Activated naive CD8-positive, alpha-beta T cell (primary cell): ENCODE results near the gene FOXJ1.
"Not testable (repeated sequence)": the region's sequence is repeated elsewhere in the genome, so short reads cannot be mapped to it uniquely, and the experiment has no call there.

Experiments used
- H3K27ac Mint-ChIP-seq: one replicate; pipeline ENCODE4 v1.8.0; 2021; ENCODE audit warnings: mixed read lengths
- H3K27me3 Mint-ChIP-seq: one replicate; pipeline ENCODE4 v1.8.0; 2021; ENCODE audit warnings: mixed read lengths
- H3K36me3 Mint-ChIP-seq: one replicate; pipeline ENCODE4 v1.8.0; 2021; ENCODE audit warnings: mixed read lengths
- H3K4me1 Mint-ChIP-seq: one replicate; pipeline ENCODE4 v1.8.0; 2021; ENCODE audit warnings: low read depth, mixed read lengths
- H3K4me3 Mint-ChIP-seq: one replicate; pipeline ENCODE4 v1.8.0; 2021; ENCODE audit warnings: mild to moderate bottlenecking, mixed read lengths
- H3K9me3 Mint-ChIP-seq: one replicate; pipeline ENCODE4 v1.8.0; 2021; ENCODE audit warnings: low read depth, mixed read lengths

Gene FOXJ1, protein sequence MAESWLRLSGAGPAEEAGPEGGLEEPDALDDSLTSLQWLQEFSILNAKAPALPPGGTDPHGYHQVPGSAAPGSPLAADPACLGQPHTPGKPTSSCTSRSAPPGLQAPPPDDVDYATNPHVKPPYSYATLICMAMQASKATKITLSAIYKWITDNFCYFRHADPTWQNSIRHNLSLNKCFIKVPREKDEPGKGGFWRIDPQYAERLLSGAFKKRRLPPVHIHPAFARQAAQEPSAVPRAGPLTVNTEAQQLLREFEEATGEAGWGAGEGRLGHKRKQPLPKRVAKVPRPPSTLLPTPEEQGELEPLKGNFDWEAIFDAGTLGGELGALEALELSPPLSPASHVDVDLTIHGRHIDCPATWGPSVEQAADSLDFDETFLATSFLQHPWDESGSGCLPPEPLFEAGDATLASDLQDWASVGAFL

GRCh38 chr17:76141212-76142038 is at the start of gene FOXJ1:
TSS of gene FOXJ1 (minus strand) at chr17:76141245. CDS start at chr17:76140395, 850 bp downstream.
- Mint-ChIP-seq H3K36me3 (no peaks in the 10 kb centered on the region), H3K27ac (peak within 1 kb of the TSS; percentile 55), H3K27me3 (no peaks in the 10 kb centered on the region), H3K9me3 (no peaks in the 10 kb centered on the region), H3K4me3 (peak within 1 kb of the TSS; percentile 81), H3K4me1 (peaks cover 59% of the 10 kb centered on the region)

GRCh38 chr17:76189741-76190140 is 48.7 kb upstream of the FOXJ1 start:
- no peaks in the 10 kb centered on the region for H3K9me3 Mint-ChIP-seq
- peaks cover 74% of the 10 kb centered on the region for H3K4me1 Mint-ChIP-seq
- H3K27ac Mint-ChIP-seq: peak overlapping the region; percentile 99
- H3K36me3 Mint-ChIP-seq: peaks cover 11% of the 10 kb centered on the region
- no peaks in the 10 kb centered on the region for H3K27me3 Mint-ChIP-seq
- peak overlapping the region; percentile 78 for H3K4me3 Mint-ChIP-seq

GRCh38 chr17:76189247-76189646 is 48.2 kb upstream of the FOXJ1 start:
- Mint-ChIP-seq H3K36me3 (peaks cover 12% of the 10 kb centered on the region), H3K4me1 (peaks cover 74% of the 10 kb centered on the region), H3K27me3 (no peaks in the 10 kb centered on the region), H3K27ac (peak overlapping the region; percentile 99), H3K9me3 (no peaks in the 10 kb centered on the region), H3K4me3 (peak overlapping the region; percentile 78)

DNA sequence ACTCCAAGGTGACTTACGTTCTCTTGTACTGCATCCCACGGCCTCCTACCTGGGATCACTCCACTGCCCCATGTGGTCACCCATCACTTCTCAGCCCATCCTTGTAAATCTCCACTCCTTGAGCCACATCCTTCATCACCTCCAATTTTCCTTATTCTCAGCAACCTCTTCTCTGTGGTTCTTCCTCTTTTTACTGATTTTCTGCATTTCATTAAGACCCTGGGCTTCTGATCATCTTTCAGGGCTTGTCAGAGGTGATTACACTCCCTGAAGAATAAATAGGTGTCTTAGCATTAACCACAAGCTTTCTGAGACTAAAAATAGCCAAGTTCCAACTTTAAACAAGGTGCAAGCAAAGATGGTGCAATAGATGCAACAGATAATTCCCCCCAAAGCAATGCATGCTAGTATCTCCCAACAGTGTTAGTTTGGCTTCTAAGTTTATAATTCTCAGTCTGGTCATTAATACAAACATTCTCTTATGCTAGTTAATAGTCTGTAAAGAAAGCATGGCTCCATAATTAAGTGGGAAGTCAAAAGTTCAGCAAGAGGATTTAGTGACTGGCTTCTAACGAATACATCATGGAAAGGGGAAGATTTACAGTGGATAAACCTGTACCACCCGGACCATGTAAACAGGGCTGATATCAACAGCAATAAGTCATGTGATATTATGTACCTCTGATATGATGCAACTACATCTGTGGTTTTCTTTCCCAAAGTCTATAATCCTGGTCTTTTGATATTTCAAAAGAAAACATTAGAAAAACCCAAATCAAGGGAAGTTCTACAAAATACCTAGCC is 47.4 kb upstream of the FOXJ1 start:
- Mint-ChIP-seq H3K4me1 (peaks cover 70% of the 10 kb centered on the region), H3K9me3 (no peaks in the 10 kb centered on the region), H3K27ac (peak overlapping the region; percentile 99), H3K4me3 (peak overlapping the region; percentile 60), H3K36me3 (peaks cover 9% of the 10 kb centered on the region), H3K27me3 (no peaks in the 10 kb centered on the region)

GRCh38 chr17:76186774-76187173 is 45.7 kb upstream of the FOXJ1 start:
- Mint-ChIP-seq H3K27ac (peak overlapping the region; percentile 70), H3K36me3 (peaks cover 11% of the 10 kb centered on the region), H3K4me1 (peaks cover 60% of the 10 kb centered on the region)
- not testable (repeated sequence) for H3K27me3 Mint-ChIP-seq, H3K9me3 Mint-ChIP-seq, H3K4me3 Mint-ChIP-seq

GRCh38 chr17:76184290-76184689 is 43.2 kb upstream of the FOXJ1 start:
- no peaks in the 10 kb centered on the region for H3K9me3 Mint-ChIP-seq
- peak overlapping the region; percentile 91 for H3K27ac Mint-ChIP-seq
- peaks cover 9% of the 10 kb centered on the region for H3K36me3 Mint-ChIP-seq
- H3K4me1 Mint-ChIP-seq: peaks cover 68% of the 10 kb centered on the region
- no peaks in the 10 kb centered on the region for H3K27me3 Mint-ChIP-seq
- no peak overlapping the region for H3K4me3 Mint-ChIP-seq

GRCh38 chr17:76182016-76182764 is 41.1 kb upstream of the FOXJ1 start:
- Mint-ChIP-seq H3K27me3 (no peaks in the 10 kb centered on the region), H3K36me3 (peaks cover 6% of the 10 kb centered on the region), H3K27ac (peak overlapping the region; percentile 95), H3K4me3 (peak overlapping the region; percentile 67), H3K4me1 (peaks cover 69% of the 10 kb centered on the region), H3K9me3 (no peaks in the 10 kb centered on the region)

GRCh38 chr17:76179496-76180467 is 38.7 kb upstream of the FOXJ1 start:
- Mint-ChIP-seq H3K27ac (peak overlapping the region; percentile 97), H3K27me3 (no peaks in the 10 kb centered on the region), H3K9me3 (no peaks in the 10 kb centered on the region), H3K4me3 (peak overlapping the region; percentile 70), H3K4me1 (peaks cover 67% of the 10 kb centered on the region), H3K36me3 (peaks cover 5% of the 10 kb centered on the region)

- Mint-ChIP-seq H3K27ac (peak overlapping the region; percentile 97), H3K9me3 (no peaks in the 10 kb centered on the region), H3K27me3 (no peaks in the 10 kb centered on the region), H3K4me1 (peaks cover 63% of the 10 kb centered on the region), H3K36me3 (peaks cover 4% of the 10 kb centered on the region), H3K4me3 (no peak overlapping the region)
Observed at GRCh38 chr17:76178124-76178523, 37.1 kb upstream of the FOXJ1 start.

DNA sequence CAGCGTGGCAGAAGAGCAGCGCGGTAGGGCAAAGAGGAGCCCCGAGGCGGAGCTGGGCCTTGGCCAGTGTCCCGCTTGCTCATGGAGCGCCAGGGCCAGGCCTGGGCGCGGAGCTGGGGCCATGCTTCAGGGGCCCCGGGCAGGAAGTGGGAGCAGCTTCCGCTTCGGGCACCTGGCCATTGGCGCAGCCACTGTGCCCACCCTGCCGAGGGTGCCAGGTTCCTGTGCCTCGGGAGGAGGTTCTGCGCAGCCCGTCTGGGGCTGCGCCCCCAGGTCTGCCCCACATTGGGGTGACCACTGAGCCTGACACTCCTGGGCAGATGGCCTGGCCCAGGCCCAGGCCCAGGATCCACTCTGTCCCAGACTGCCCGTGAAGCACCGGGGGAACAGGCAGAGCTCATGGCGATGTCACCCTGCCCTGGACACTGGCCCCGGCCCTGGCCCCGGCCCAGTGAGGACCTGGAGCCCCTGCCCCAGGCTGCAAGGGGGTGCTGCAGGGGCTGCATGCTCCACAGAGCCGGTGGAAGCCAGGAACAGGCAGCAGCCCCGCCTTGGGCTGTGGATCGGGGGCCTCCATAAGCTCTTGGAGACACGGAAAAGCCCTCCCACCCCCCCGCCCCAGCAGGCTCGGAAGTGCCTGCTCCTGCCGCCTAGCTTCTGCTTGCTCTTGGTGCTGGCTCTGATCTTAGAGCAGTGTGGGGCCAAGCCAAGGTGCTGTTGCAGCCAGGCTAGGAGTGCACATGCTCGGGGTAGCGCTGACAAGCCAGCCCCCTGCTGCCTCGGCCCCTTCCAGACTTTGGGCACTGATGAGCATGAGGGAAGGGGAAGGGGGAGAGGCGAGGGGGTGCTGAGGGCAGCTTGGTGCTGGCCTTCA is 35.9 kb upstream of the FOXJ1 start:
- Mint-ChIP-seq H3K27ac (peak overlapping the region; percentile 97), H3K4me1 (peaks cover 59% of the 10 kb centered on the region), H3K36me3 (peaks cover 2% of the 10 kb centered on the region), H3K9me3 (no peaks in the 10 kb centered on the region), H3K27me3 (no peaks in the 10 kb centered on the region), H3K4me3 (no peak overlapping the region)

GRCh38 chr17:76174037-76174436 is 33.0 kb upstream of the FOXJ1 start:
- no peaks in the 10 kb centered on the region for H3K27me3 Mint-ChIP-seq
- no peak overlapping the region for H3K4me3 Mint-ChIP-seq
- H3K27ac Mint-ChIP-seq: peak overlapping the region; percentile 28
- no peaks in the 10 kb centered on the region for H3K9me3 Mint-ChIP-seq
- H3K36me3 Mint-ChIP-seq: peaks cover 3% of the 10 kb centered on the region
- H3K4me1 Mint-ChIP-seq: peaks cover 36% of the 10 kb centered on the region

DNA sequence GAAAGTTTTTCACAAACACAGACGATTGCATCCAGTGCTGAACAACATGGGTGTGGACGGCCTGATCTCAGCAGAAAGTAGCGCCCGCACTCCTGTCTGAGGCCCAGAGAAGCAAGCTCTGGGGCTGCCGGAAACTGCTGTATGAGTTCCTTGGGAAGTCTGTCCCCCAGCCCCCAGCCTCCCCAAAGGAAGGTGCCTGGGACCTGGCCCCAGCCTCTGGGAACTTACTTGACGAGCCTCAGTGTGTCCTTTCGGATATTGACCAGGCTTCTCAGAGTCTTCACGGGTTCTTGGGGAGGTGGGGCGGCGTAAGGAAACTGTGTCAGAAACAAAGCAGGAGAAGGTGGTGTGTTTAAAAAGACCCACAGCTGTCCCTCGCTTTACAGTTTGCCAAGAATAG is 32.4 kb upstream of the FOXJ1 start:
- no peaks in the 10 kb centered on the region for H3K27me3 Mint-ChIP-seq
- H3K9me3 Mint-ChIP-seq: no peaks in the 10 kb centered on the region
- peaks cover 8% of the 10 kb centered on the region for H3K36me3 Mint-ChIP-seq
- H3K4me1 Mint-ChIP-seq: peaks cover 34% of the 10 kb centered on the region
- H3K27ac Mint-ChIP-seq: no peak overlapping the region
- no peak overlapping the region for H3K4me3 Mint-ChIP-seq
